Measurements from ENCODE around the gene FBXO47. TPM values are rescaled to one million over a fixed set of nuclear protein-coding genes. Genes with fewer than 3 reads are reported as not detected.

The FBXO47 gene
- total and polyA plus RNA-seq, 9 of the 15 experiments (the other 6 are each of a cell fraction or from before 2014, with no cell fraction given), result not detected

DNA sequence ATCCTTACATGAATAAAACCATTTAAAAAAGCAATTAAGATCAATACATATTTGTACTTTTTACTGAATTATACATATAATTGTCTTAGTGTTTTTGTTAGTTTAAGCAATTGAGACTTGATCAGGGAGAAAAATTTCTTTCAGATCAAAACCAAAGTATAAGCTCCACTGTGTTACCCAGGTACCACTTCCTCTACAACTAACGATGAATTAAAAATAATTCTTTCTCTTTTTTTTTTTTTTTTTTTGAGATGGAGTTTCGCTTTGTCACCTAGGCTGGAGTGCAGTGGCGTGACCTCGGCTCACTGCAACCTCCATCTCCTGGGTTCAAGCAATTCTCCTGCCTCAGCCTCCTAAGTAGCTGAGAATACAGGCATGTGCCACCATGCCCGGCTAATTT lies 6.8 kb downstream of the FBXO47 start:
- CTCF ChIA-PET (ENCODE audit: low intra/inter-chr PET ratio), result no interaction called here
- no peaks in the 10 kb centered on the region for H3K27me3 ChIP-seq (ENCODE audit: control insufficient read depth in 2 of 2, insufficient read depth in 2 of 2, low read length in 2 of 2)
- H2AFZ ChIP-seq (ENCODE audit: low read depth, low read length), result no peak overlapping the region

More for the DNA sequence above, 6.8 kb downstream of the FBXO47 start:
- DNase-seq (ENCODE audit: extremely low read depth in 1 of 4, low spot score in 3 of 4) (no peak), FAIRE-seq (no peak), ATAC-seq (no peak)
- no TSS peak for BruUV-seq (replicated peaks)
- in situ Hi-C loops (cut with MboI), result no loop called here
- Histone ChIP-seq H3K9me3 (replicated peaks; ENCODE audit: control insufficient read depth, insufficient read depth, low read depth, low read length) (no peaks in the 10 kb centered on the region), H3K9ac (ENCODE audit: insufficient read depth in 1 of 2, low read depth in 2 of 2, low read length in 2 of 2) (no peak overlapping the region), H3K4me1 (replicated peaks in 1 of 2; ENCODE audit: control insufficient read depth in 2 of 2, insufficient read depth in 2 of 2, low read length in 2 of 2) (no peaks in the 10 kb centered on the region; a peak in 1 of 5 replicates), H3K79me2 (ENCODE audit: control insufficient read depth, insufficient read depth, low read length) (no peaks in the 10 kb centered on the region), H3K36me3 (ENCODE audit: control insufficient read depth, insufficient read depth, low read length) (no peaks in the 10 kb centered on the region), H3K9me1 (ENCODE audit: control insufficient read depth, insufficient read depth, low read length) (no peaks in the 10 kb centered on the region), H3K4me3 (no peak overlapping the region), H3K4me2 (ENCODE audit: insufficient read depth, low read length) (no peak overlapping the region), H4K20me1 (replicated peaks; ENCODE audit: control insufficient read depth, insufficient read depth, low read length) (no peaks in the 10 kb centered on the region), H3K27ac (ENCODE audit: extremely low read depth, low read depth, low read length) (no peak overlapping the region)
- TF ChIP-seq ZNF830 (CRISPR knock-in tag; IDR thresholded peaks at IDR 0.05) (no peak), ZBTB7A (IDR thresholded peaks at IDR 0.05; ENCODE audit: borderline replicate concordance, control insufficient read depth, low read depth, low read length) (no peak), PPARD (CRISPR knock-in tag; IDR thresholded peaks at IDR 0.05) (no peak), ZNF165 (CRISPR knock-in tag; IDR thresholded peaks at IDR 0.05; ENCODE audit: borderline replicate concordance) (no peak), PHTF2 (CRISPR knock-in tag; IDR thresholded peaks at IDR 0.05) (no peak), KLF13 (tag; IDR thresholded peaks at IDR 0.05; ENCODE audit: borderline replicate concordance, low read depth) (no peak), HDAC8 (tag; IDR thresholded peaks at IDR 0.05) (no peak), HNRNPL (IDR thresholded peaks at IDR 0.05; ENCODE audit: low read depth, low read length) (no peak), ZNF3 (CRISPR knock-in tag; IDR thresholded peaks at IDR 0.05) (no peak), FOXP1 (CRISPR knock-in tag; IDR thresholded peaks at IDR 0.05) (no peak), CBX1 (IDR thresholded peaks at IDR 0.05; ENCODE audit: low read depth) (no peak), ARID1B (IDR thresholded peaks at IDR 0.05) (no peak), ZNF143 (CRISPR knock-in tag; IDR thresholded peaks at IDR 0.05) (no peak)
- TF ChIP-seq, protein P1, sequence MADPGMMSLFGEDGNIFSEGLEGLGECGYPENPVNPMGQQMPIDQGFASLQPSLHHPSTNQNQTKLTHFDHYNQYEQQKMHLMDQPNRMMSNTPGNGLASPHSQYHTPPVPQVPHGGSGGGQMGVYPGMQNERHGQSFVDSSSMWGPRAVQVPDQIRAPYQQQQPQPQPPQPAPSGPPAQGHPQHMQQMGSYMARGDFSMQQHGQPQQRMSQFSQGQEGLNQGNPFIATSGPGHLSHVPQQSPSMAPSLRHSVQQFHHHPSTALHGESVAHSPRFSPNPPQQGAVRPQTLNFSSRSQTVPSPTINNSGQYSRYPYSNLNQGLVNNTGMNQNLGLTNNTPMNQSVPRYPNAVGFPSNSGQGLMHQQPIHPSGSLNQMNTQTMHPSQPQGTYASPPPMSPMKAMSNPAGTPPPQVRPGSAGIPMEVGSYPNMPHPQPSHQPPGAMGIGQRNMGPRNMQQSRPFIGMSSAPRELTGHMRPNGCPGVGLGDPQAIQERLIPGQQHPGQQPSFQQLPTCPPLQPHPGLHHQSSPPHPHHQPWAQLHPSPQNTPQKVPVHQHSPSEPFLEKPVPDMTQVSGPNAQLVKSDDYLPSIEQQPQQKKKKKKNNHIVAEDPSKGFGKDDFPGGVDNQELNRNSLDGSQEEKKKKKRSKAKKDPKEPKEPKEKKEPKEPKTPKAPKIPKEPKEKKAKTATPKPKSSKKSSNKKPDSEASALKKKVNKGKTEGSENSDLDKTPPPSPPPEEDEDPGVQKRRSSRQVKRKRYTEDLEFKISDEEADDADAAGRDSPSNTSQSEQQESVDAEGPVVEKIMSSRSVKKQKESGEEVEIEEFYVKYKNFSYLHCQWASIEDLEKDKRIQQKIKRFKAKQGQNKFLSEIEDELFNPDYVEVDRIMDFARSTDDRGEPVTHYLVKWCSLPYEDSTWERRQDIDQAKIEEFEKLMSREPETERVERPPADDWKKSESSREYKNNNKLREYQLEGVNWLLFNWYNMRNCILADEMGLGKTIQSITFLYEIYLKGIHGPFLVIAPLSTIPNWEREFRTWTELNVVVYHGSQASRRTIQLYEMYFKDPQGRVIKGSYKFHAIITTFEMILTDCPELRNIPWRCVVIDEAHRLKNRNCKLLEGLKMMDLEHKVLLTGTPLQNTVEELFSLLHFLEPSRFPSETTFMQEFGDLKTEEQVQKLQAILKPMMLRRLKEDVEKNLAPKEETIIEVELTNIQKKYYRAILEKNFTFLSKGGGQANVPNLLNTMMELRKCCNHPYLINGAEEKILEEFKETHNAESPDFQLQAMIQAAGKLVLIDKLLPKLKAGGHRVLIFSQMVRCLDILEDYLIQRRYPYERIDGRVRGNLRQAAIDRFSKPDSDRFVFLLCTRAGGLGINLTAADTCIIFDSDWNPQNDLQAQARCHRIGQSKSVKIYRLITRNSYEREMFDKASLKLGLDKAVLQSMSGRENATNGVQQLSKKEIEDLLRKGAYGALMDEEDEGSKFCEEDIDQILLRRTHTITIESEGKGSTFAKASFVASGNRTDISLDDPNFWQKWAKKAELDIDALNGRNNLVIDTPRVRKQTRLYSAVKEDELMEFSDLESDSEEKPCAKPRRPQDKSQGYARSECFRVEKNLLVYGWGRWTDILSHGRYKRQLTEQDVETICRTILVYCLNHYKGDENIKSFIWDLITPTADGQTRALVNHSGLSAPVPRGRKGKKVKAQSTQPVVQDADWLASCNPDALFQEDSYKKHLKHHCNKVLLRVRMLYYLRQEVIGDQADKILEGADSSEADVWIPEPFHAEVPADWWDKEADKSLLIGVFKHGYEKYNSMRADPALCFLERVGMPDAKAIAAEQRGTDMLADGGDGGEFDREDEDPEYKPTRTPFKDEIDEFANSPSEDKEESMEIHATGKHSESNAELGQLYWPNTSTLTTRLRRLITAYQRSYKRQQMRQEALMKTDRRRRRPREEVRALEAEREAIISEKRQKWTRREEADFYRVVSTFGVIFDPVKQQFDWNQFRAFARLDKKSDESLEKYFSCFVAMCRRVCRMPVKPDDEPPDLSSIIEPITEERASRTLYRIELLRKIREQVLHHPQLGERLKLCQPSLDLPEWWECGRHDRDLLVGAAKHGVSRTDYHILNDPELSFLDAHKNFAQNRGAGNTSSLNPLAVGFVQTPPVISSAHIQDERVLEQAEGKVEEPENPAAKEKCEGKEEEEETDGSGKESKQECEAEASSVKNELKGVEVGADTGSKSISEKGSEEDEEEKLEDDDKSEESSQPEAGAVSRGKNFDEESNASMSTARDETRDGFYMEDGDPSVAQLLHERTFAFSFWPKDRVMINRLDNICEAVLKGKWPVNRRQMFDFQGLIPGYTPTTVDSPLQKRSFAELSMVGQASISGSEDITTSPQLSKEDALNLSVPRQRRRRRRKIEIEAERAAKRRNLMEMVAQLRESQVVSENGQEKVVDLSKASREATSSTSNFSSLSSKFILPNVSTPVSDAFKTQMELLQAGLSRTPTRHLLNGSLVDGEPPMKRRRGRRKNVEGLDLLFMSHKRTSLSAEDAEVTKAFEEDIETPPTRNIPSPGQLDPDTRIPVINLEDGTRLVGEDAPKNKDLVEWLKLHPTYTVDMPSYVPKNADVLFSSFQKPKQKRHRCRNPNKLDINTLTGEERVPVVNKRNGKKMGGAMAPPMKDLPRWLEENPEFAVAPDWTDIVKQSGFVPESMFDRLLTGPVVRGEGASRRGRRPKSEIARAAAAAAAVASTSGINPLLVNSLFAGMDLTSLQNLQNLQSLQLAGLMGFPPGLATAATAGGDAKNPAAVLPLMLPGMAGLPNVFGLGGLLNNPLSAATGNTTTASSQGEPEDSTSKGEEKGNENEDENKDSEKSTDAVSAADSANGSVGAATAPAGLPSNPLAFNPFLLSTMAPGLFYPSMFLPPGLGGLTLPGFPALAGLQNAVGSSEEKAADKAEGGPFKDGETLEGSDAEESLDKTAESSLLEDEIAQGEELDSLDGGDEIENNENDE (IDR thresholded peaks at IDR 0.05; ENCODE audit: low read depth, low read length), result no peak
- POLR2A ChIA-PET, result interaction anchor here (0.7 kb wide), 1 partner anchor 47 kb away, joined by 3 read pairs; no protein-coding TSS in a partner anchor
- intact Hi-C loops (cut with micrococcal nuclease), result no loop called here
- 34% methylated on average over 2 of the region's 5 CpGs for WGBS (ENCODE audit: insufficient coverage, low coverage, missing lambda C conversion rate)

Measured in K562 (cell line).